GM12878 (cell line): ENCODE measurements around the gene TMPRSS7. TPM values are rescaled to one million over a fixed set of nuclear protein-coding genes. Genes with fewer than 3 reads are reported as not detected.
A peak's percentile ranks its signal among the peaks of the same experiment; 100 is the strongest.

ENCODE experiments used
- BCL3 ChIP-seq: IDR thresholded peaks from 2 replicates; pipeline ENCODE4 v1.6.1; 2011; ENCODE audit warnings: borderline replicate concordance, low read depth, mild to moderate bottlenecking, moderate library complexity, low read length; ENCODE audit not compliant: insufficient read depth, poor library complexity, severe bottlenecking
- CHD2 ChIP-seq: IDR thresholded peaks from 2 replicates; pipeline ENCODE4 v1.6.1; 2011; ENCODE audit warnings: low read depth, low read length, improper control_type of control experiment, borderline replicate concordance
- CUX1 ChIP-seq: IDR thresholded peaks from 2 replicates; pipeline ENCODE4 v1.6.1; 2012; ENCODE audit warnings: improper control_type of control experiment, low read depth, low read length; ENCODE audit not compliant: insufficient replicate concordance
- E2F4 ChIP-seq: IDR thresholded peaks from 2 replicates; pipeline ENCODE4 v1.6.1; 2012; ENCODE audit warnings: low read depth, low read length, improper control_type of control experiment
- GATAD2B ChIP-seq: fragments of 450-650 bp; conservative IDR thresholded peaks from 2 replicates; pipeline ENCODE4 v1.6.1; 2017; ENCODE audit warnings: low read depth, mild to moderate bottlenecking, moderate library complexity
- IRF4 ChIP-seq: IDR thresholded peaks from 2 replicates; pipeline ENCODE4 v1.6.1; 2011; ENCODE audit warnings: low read depth, low read length
- MTA2 ChIP-seq: fragments of 450-650 bp; IDR thresholded peaks from 2 replicates; pipeline ENCODE4 v1.6.1; 2016; ENCODE audit warnings: low read depth, mild to moderate bottlenecking, moderate library complexity
- MTA3 ChIP-seq: IDR thresholded peaks from 2 replicates; pipeline ENCODE4 v1.6.1; 2012; ENCODE audit warnings: low read length, inconsistent platforms, borderline replicate concordance
- MXI1 ChIP-seq: fragments of 150-350 bp; IDR thresholded peaks from 2 replicates; pipeline ENCODE4 v1.6.1; 2011; ENCODE audit warnings: low read depth, mild to moderate bottlenecking, inconsistent platforms, low read length, improper control_type of control experiment
- RUNX3 ChIP-seq: IDR thresholded peaks from 2 replicates; pipeline ENCODE4 v1.6.1; 2012; ENCODE audit warnings: low read length, inconsistent platforms
- SMC3 ChIP-seq: IDR thresholded peaks from 2 replicates; pipeline ENCODE4 v1.6.1; 2011; ENCODE audit warnings: low read length, improper control_type of control experiment, borderline replicate concordance
- SUPT20H ChIP-seq: IDR thresholded peaks from 2 replicates; pipeline ENCODE4 v1.6.1; 2011; ENCODE audit warnings: low read depth, mild to moderate bottlenecking, low read length, moderate library complexity, borderline replicate concordance; ENCODE audit not compliant: control insufficient read depth
- TCF12 ChIP-seq: IDR thresholded peaks from 2 replicates; pipeline ENCODE4 v1.6.1; 2011; ENCODE audit warnings: low read depth, mild to moderate bottlenecking, low read length
- TCF7 ChIP-seq: IDR thresholded peaks from 2 replicates; pipeline ENCODE4 v1.6.1; 2014; ENCODE audit warnings: antibody characterized with exemption, borderline replicate concordance
- ZZZ3 ChIP-seq: IDR thresholded peaks from 2 replicates; pipeline ENCODE4 v1.6.1; 2011; ENCODE audit warnings: low read depth; ENCODE audit not compliant: control insufficient read depth, insufficient read length
- polyA plus RNA-seq, 11 experiments: library from polyadenylated mRNA; depleted of rRNA in 4 of 11; unstranded in 6 of 11; stranded (reverse) in 5 of 11; fragments of >200 nt; fragmentation: Nextera tagmentation in 4 of 11; fragmentation: Illumina TruSeq in 1 of 11; extraction: Ambion mirVana in 4 of 11; extraction: Trizol in 1 of 11; gene quantifications; 1 replicate in 1 of 11; 2 replicates in 10 of 11; pipeline versions ENCODE4 v1.2.1 to v1.2.3, GENCODE V29; 2011 to 2016; ENCODE audit warnings: inconsistent platforms in 2 of 11, missing spikeins in 2 of 11, low read depth in 1 of 11
- total RNA-seq, 4 experiments: library from RNA; depleted of rRNA in 3 of 4; stranded (reverse); fragments of >200 nt in 3 of 4; fragmentation: Illumina TruSeq in 1 of 4; extraction: Trizol in 1 of 4; gene quantifications; 2 replicates each; pipeline versions ENCODE4 v1.2.1 to v1.2.3, GENCODE V29; 2013 to 2021
- TF ChIP-seq, protein P1 (sequence below): fragments of 150-350 bp; IDR thresholded peaks from 2 replicates; pipeline ENCODE4 v1.6.1; 2016; ENCODE audit warnings: low read depth, low read length
- TF ChIP-seq, protein P2 (sequence below): IDR thresholded peaks from 2 replicates; pipeline ENCODE4 v1.6.1; 2011; ENCODE audit warnings: borderline replicate concordance, low read depth, mild to moderate bottlenecking, moderate library complexity, mixed read lengths, low read length; ENCODE audit not compliant: insufficient read depth; ENCODE audit errors: extremely low read length

The TMPRSS7 gene
- total and polyA plus RNA-seq, 10 of the 15 experiments (the other 5 are each of a cell fraction or from before 2014, with no cell fraction given), result 0.03 TPM; not detected in 9

GRCh38 chr3:112115806-112116383 lies 81.4 kb downstream of the TMPRSS7 start (continued):
- TF ChIP-seq CUX1 (peak; percentile 76), MTA2 (no peak), RUNX3 (peak; percentile 17; the same call in 1 of the 2 replicates), SUPT20H (no peak), E2F4 (no peak), MTA3 (no peak; the same call in 1 of the 2 replicates), BCL3 (peak; percentile 78), MXI1 (0 out of 2 replicates have a peak, but pooled peaks have one; percentile 10), GATAD2B (0 out of 2 replicates have a peak, but pooled peaks have one; percentile 14), SMC3 (peak; percentile 3; the same call in 1 of the 2 replicates), IRF4 (peak; percentile 6; the same call in 1 of the 2 replicates), TCF12 (peak; percentile 91), TCF7 (no peak), ZZZ3 (no peak), CHD2 (peak; percentile 27; the same call in 1 of the 2 replicates)
- TF ChIP-seq, protein P1, sequence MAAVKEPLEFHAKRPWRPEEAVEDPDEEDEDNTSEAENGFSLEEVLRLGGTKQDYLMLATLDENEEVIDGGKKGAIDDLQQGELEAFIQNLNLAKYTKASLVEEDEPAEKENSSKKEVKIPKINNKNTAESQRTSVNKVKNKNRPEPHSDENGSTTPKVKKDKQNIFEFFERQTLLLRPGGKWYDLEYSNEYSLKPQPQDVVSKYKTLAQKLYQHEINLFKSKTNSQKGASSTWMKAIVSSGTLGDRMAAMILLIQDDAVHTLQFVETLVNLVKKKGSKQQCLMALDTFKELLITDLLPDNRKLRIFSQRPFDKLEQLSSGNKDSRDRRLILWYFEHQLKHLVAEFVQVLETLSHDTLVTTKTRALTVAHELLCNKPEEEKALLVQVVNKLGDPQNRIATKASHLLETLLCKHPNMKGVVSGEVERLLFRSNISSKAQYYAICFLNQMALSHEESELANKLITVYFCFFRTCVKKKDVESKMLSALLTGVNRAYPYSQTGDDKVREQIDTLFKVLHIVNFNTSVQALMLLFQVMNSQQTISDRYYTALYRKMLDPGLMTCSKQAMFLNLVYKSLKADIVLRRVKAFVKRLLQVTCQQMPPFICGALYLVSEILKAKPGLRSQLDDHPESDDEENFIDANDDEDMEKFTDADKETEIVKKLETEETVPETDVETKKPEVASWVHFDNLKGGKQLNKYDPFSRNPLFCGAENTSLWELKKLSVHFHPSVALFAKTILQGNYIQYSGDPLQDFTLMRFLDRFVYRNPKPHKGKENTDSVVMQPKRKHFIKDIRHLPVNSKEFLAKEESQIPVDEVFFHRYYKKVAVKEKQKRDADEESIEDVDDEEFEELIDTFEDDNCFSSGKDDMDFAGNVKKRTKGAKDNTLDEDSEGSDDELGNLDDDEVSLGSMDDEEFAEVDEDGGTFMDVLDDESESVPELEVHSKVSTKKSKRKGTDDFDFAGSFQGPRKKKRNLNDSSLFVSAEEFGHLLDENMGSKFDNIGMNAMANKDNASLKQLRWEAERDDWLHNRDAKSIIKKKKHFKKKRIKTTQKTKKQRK, result no peak
- TF ChIP-seq, protein P2, sequence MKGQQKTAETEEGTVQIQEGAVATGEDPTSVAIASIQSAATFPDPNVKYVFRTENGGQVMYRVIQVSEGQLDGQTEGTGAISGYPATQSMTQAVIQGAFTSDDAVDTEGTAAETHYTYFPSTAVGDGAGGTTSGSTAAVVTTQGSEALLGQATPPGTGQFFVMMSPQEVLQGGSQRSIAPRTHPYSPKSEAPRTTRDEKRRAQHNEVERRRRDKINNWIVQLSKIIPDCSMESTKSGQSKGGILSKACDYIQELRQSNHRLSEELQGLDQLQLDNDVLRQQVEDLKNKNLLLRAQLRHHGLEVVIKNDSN, result no peak
